KMS-11 (cell line): ENCODE results near the gene CNIH3.

Source experiments
- H2AFZ ChIP-seq: fragments of 200-600 bp; sonication (generic); 2 replicates; pipeline ENCODE4 v1.6.1; 2016; ENCODE audit warnings: antibody characterized with exemption, mixed run types, low read depth
- H3K27ac ChIP-seq: fragments of 200-600 bp; sonication (generic); 2 replicates; pipeline ENCODE4 v1.6.1; 2016; ENCODE audit warnings: mild to moderate bottlenecking, mixed run types
- H3K27me3 ChIP-seq: fragments of 200-600 bp; sonication (generic); 2 replicates; pipeline ENCODE4 v1.6.1; 2017; ENCODE audit warnings: mild to moderate bottlenecking, low read depth, mixed run types, moderate library complexity; ENCODE audit not compliant: insufficient read depth
- H3K36me3 ChIP-seq: fragments of 200-600 bp; sonication (generic); 2 replicates; pipeline ENCODE4 v1.6.1; 2017; ENCODE audit warnings: mild to moderate bottlenecking, mixed run types; ENCODE audit not compliant: insufficient read depth
- H3K4me1 ChIP-seq: fragments of 200-600 bp; sonication (generic); 2 replicates; pipeline ENCODE4 v1.6.1; 2016; ENCODE audit warnings: mild to moderate bottlenecking, low read depth, mixed run types; ENCODE audit not compliant: poor library complexity, severe bottlenecking
- H3K4me2 ChIP-seq: fragments of 200-600 bp; sonication (generic); 2 replicates; pipeline ENCODE4 v1.7.0; 2016; ENCODE audit warnings: mild to moderate bottlenecking, mixed run types
- H3K4me3 ChIP-seq: fragments of 200-600 bp; sonication (generic); IDR thresholded peaks from 2 replicates; pipeline ENCODE4 v1.6.1; 2017; ENCODE audit warnings: low read depth, low read length, mixed read lengths; ENCODE audit not compliant: insufficient read depth
- H3K79me2 ChIP-seq: fragments of 200-600 bp; sonication (generic); 2 replicates; pipeline ENCODE4 v1.6.1; 2016; ENCODE audit warnings: low read depth, mixed run types; ENCODE audit not compliant: insufficient read depth
- H3K9ac ChIP-seq: fragments of 200-600 bp; sonication (generic); 2 replicates; pipeline ENCODE4 v1.6.1; 2016; ENCODE audit warnings: mild to moderate bottlenecking, mixed run types
- H4K20me1 ChIP-seq: fragments of 200-600 bp; sonication (generic); 2 replicates; pipeline ENCODE4 v1.6.1; 2016; ENCODE audit warnings: mild to moderate bottlenecking, mixed run types; ENCODE audit not compliant: insufficient read depth
- CTCF ChIP-seq: fragments of 200-600 bp; sonication (generic); conservative IDR thresholded peaks from 2 replicates; pipeline ENCODE4 v1.6.1; 2017; ENCODE audit warnings: low read depth, mild to moderate bottlenecking, antibody characterized with exemption, low read length, moderate library complexity, mixed read lengths

CNIH3 gene

GRCh38 chr1:224749916-224750315 lies 133.8 kb downstream of the CNIH3 start:
- Histone ChIP-seq H3K4me2 (no peak overlapping the region), H3K4me1 (peaks cover 70% of the 10 kb centered on the region), H3K27ac (no peak overlapping the region), H3K27me3 (no peaks in the 10 kb centered on the region), H3K9ac (no peak overlapping the region), H4K20me1 (no peaks in the 10 kb centered on the region), H3K36me3 (no peaks in the 10 kb centered on the region), H2AFZ (no peak overlapping the region), H3K4me3 (no peak overlapping the region), H3K79me2 (no peaks in the 10 kb centered on the region)
- no peak for TF ChIP-seq CTCF

- Histone ChIP-seq H3K4me1 (peaks cover 52% of the 10 kb centered on the region), H3K4me3 (no peak overlapping the region), H3K27ac (no peak overlapping the region), H3K9ac (no peak overlapping the region), H4K20me1 (no peaks in the 10 kb centered on the region), H3K36me3 (no peaks in the 10 kb centered on the region), H3K79me2 (no peaks in the 10 kb centered on the region), H3K4me2 (0 out of 2 replicates have a peak overlapping the region, but pooled peaks have one; percentile 7), H2AFZ (no peak overlapping the region), H3K27me3 (no peaks in the 10 kb centered on the region)
- TF ChIP-seq CTCF = no peak
Observed at GRCh38 chr1:224751624-224752311, 135.7 kb downstream of the CNIH3 start.

GRCh38 chr1:224753491-224753890 lies 137.4 kb downstream of the CNIH3 start:
- Histone ChIP-seq H3K27ac (no peak overlapping the region), H3K79me2 (no peaks in the 10 kb centered on the region), H3K4me2 (no peak overlapping the region), H2AFZ (no peak overlapping the region), H3K4me1 (peaks cover 35% of the 10 kb centered on the region), H3K27me3 (no peaks in the 10 kb centered on the region), H3K9ac (no peak overlapping the region), H4K20me1 (no peaks in the 10 kb centered on the region), H3K4me3 (no peak overlapping the region), H3K36me3 (no peaks in the 10 kb centered on the region)
- no peak for TF ChIP-seq CTCF

- H4K20me1 ChIP-seq = no peaks in the 10 kb centered on the region
- no peaks in the 10 kb centered on the region for H3K36me3 ChIP-seq
- H3K79me2 ChIP-seq = no peaks in the 10 kb centered on the region
- peaks cover 17% of the 10 kb centered on the region for H3K4me1 ChIP-seq
- TF ChIP-seq CTCF = no peak
- no peak overlapping the region for H2AFZ ChIP-seq
- H3K4me3 ChIP-seq = no peak overlapping the region
- no peak overlapping the region for H3K9ac ChIP-seq
- H3K27ac ChIP-seq = no peak overlapping the region
- no peak overlapping the region for H3K4me2 ChIP-seq
- no peaks in the 10 kb centered on the region for H3K27me3 ChIP-seq
Observed at GRCh38 chr1:224755586-224755985, 139.5 kb downstream of the CNIH3 start.
